Iris pigment epithelial cell (primary cell): ENCODE data around the gene ALDH1L1.
A peak's percentile ranks its signal among the peaks of the same experiment; 100 is the strongest.

Experiments used
- DNase-seq: peaks from one replicate; pipeline ENCODE4 v3.0.0-alpha.2; 2011; ENCODE audit warnings: low read depth

ALDH1L1 gene

DNA sequence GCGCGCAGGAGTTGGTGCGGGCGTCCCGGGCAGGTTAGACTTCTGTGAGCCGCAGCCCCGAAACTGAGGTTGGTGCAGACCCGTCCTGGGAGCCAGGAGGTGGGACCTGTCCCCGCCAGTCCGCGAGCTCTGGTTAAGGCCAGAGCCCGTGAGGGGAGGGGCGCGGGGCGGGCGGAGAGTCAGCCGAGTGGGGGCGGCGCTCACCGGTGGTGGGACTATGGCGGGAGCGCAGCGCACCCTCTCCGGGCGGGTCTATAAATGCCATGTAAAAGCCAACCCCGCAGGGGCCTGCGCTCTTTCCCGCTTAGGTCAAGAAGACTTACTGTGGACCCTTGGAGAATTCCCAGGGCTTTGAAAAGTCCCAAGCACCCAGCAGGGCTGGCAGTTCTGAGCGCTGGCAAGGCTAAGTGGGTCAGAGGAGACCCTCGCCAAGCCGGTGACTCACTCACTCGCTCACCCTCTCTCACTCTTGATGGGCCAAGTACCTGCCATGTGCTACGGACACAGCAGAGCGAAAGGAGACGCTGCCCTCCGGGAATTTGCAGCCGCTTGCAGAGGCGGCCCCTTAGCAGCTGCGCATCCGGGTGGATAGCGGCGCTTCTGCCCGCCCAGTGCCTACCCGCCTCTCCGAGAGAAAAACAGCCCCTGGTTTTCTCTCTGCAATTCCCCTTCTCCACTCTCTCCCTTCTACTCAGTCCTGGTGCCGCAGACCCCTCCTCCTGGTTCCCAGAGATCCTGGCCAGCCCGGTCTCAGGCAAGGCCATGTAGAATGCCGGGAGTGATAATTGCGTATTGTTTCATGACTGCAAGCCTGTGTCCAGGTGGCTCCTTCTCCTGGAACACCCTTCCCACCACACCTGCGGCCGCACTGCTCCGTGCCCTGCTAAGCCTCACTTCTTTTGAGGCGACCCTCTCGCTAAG, at the start of gene ALDH1L1:
Gene ALDH1L1, minus strand, starts transcription at position 110 of the 921 bp plus-strand sequence. CDS start 19,607 bp downstream, outside the sequence.
- peak; percentile 59 for DNase-seq

GRCh38 chr3:126226374-126226773, 46.0 kb upstream of the ALDH1L1 start:
- DNase-seq: no peak

GRCh38 chr3:126216416-126216815, 36.0 kb upstream of the ALDH1L1 start:
- peak; percentile 54 for DNase-seq

GRCh38 chr3:126213379-126214028, 33.1 kb upstream of the ALDH1L1 start:
- peak; percentile 28 for DNase-seq

DNA sequence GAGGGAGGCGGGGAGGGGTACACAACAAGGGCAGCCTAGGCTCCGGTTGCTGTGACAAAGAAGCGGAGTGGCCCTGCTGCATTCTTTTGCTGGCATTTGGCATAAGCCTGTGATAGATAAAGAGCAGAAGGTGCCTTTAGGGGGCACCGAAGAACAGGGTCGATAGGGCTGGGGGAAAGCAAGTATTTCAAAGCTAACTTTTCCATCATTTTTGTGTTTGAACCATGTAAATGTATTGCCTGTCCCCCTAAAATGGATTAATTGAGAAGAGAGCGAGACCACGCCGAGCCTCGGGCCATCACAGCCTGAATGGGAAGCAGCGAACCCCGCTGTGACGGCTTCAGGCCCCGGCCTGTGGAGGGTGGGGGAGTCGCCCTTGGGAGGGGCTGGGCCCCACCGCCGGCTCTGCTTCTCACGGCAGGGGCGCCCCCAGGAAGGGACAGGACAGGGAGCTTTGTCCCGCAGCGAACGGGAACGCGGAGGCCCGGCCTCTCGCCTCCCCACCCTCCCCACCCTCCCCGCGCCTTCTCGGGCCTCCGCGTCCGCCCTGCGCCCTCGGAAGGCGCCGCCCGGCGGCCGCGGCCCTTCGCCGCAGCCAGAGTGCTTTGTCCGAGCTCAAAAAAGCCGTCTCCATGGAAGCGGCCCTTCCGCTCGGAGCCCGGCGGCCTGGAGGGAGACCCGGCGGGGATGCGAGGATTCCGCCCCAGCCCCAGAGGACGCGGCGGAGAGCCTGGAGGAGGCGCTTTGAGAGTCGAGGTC, 32.4 kb upstream of the ALDH1L1 start:
- DNase-seq: peak; percentile 69

DNA sequence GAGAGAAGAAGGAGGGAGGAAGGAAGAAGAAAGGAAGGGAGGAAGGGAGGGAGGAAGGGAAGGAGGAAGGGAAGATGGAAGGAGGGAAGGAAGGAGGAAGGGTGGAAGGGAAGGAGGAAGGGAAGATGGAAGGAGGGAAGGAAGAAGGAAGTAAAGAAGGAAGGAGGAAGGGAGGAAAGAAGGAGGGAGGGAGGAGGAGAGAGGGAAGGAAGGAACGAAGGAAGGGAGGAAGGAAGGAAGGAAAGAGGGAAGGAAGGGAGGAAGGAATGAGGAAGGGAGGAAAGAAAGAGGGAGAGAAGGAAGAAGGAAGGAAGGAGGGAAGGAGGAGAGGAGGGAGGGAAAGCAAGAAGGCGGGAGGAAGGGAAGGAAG, 31.8 kb upstream of the ALDH1L1 start:
- no peak for DNase-seq

DNA sequence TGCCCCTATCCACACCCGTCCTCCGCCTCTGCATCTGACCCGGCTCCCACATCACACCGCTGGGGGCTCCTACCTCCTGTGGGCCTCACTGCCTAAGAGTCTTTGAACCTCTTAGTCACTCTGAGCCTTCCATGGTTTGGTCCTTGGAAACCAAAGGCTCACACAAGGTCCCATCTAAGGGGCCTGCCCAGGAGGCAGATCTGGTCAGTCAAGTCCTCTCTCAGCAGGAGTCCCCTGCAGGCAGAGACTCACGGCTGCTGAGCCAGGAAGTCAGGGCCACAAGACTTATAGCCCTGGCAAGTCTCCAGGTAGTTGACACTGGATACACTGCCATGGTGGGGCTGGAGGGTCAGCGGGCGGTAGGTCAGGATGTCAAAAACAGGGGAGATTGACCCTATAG, 31.2 kb upstream of the ALDH1L1 start:
- DNase-seq: no peak

- DNase-seq: no peak
Observed at GRCh38 chr3:126210606-126211005, 30.2 kb upstream of the ALDH1L1 start.

- no peak for DNase-seq
Observed at GRCh38 chr3:126209741-126210140, 29.4 kb upstream of the ALDH1L1 start.

DNA sequence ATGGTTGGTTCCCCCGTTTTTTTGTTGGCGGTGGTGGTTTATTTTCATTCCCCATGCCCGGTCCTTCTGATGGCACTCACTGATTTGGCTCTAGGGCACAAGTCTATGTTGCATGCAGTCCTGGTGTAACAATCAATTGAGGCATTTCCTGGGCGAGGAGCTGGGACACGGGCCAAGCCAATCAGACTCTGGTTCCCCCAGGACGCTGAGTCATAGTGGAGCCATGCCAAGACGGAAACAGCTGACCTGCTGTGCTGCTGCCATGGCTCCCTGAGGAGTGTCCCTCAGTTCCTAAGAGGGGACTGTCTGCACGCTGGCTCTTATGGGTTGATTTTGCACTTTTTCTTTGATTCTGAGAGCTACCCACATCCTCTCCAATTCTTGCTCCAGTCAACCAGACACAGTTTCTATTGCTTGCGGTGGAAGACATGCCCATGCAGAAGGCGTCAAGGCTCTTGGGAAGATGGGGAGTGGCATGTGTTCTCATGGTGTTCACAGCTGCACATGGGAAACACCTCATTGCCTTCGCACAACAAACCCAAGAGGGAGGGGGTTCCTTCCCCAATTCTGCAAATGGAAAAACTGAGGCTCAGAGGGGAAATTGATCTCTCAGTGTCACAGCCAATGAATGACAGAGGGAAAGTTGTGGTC, 28.3 kb upstream of the ALDH1L1 start:
- DNase-seq: peak; percentile 95

- peak; percentile 23 for DNase-seq
Observed at GRCh38 chr3:126208182-126208581, 27.8 kb upstream of the ALDH1L1 start.

DNA sequence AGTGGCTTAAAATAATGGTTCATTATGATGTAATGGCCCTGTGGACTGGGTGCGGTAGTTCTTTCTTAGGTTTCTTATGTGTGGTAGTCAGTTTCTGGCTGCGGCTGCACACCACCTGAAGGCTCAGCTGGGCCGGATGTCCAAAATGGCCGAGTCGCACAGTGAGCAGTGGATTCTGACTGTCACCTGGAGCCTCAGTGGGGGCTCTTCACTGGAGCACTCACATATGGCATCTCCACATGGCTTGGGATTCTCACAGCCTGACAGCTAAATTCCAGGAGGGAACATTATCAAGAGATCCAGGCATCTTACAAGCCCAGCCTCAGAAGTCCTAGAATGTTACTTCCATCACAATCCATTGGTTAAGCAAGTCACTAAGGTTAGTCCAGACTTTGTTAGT, 26.8 kb upstream of the ALDH1L1 start:
- no peak for DNase-seq

- no peak for DNase-seq
Observed at GRCh38 chr3:126205717-126206655, 25.6 kb upstream of the ALDH1L1 start.

GRCh38 chr3:126202680-126203079, 22.3 kb upstream of the ALDH1L1 start:
- DNase-seq: no peak

GRCh38 chr3:126202276-126202675, 21.9 kb upstream of the ALDH1L1 start:
- no peak for DNase-seq

DNA sequence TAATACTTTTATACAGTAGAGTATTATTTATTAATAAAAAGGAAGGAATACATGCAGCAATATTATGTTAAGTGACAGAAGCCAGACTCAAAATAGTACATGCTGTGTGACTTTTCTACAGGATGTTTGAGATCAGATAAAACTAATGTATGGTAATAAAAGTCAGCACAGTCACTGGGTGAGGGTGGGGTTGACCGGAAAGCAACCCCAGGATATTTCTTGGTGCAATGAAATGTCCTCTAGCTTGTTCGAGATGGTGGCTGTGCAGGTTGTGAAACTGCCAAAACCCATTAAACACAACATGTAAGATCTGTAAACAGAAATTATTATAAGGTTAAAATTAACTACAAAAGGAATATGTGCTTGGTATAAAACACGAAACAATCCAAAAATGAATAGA, 20.8 kb upstream of the ALDH1L1 start:
- no peak for DNase-seq

DNA sequence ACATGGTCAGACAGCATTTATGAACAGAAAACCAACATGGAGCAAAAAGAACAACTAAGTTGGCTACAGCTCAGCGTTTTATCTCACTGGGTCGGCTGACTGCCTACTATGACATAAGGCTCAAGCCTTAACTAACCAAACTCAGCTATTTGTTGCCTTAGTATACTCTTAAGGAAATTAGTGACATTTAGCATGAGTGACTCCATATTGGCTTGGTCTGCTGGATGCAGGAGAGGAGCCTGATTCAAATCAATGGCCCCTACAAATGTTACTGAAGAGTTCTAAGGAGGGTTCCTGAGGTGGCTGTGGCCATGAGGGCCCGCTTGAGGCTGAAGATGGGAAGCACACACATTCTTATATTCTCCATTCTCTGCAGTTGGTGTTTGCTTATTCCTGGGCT, 20.1 kb upstream of the ALDH1L1 start:
- no peak for DNase-seq

GRCh38 chr3:126199256-126199655, 18.9 kb upstream of the ALDH1L1 start:
- DNase-seq: no peak

GRCh38 chr3:126197854-126198584, 17.6 kb upstream of the ALDH1L1 start:
- DNase-seq: peak; percentile 82

DNA sequence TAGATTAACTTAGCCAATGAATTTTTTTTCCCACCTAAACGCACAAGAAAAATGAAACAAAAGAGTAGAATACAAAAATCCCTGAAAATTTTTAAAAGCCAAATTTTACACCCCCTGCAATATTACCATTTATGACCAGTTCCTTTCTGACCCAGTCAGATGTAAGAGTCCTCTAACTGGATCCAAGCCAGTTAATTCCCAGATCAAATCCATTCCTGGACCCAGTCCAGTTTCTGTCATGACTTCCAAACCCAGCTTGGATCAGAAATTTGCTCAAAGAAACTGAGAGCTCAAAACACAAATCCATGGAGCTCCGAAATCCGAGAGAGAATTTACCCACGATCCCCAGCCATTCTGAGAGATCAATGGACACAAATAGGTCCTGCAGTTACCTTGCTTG, 17.0 kb upstream of the ALDH1L1 start:
- no peak for DNase-seq
